Common myeloid progenitor, CD34-positive (primary cell): ENCODE data around the gene SLC16A3.

ENCODE experiments used
- CTCF ChIA-PET: fragments of 350-600 bp; sonication (Branson Sonifier 250); formaldehyde crosslinking; loops from one replicate; lab custom pipeline; 2021; ENCODE audit warnings: antibody characterized with exemption; lab: Charles Lee
- POLR2A ChIA-PET: fragments of 350-600 bp; sonication (Branson Sonifier 250); formaldehyde crosslinking; loops from one replicate; lab custom pipeline; 2021; ENCODE audit warnings: antibody characterized with exemption; lab: Charles Lee
- DNase-seq, 3 donors: peaks; one replicate each; pipeline versions ENCODE4 v3.0.0 to v3.0.0-alpha.2; 2013
- H3K27ac ChIP-seq, 2 experiments: 1 replicate in 1 of 2; 2 replicates in 1 of 2; pipeline ENCODE4 v1.7.0; 2013; ENCODE audit warnings: inconsistent platforms in 2 of 2, low read length in 2 of 2, mild to moderate bottlenecking in 2 of 2, low read depth in 1 of 2, moderate library complexity in 1 of 2; ENCODE audit not compliant: severe bottlenecking in 2 of 2, insufficient read depth in 1 of 2, poor library complexity in 1 of 2
- H3K27me3 ChIP-seq, 5 experiments: replicated peaks in 2 of 5; 1 replicate in 3 of 5; 2 replicates in 2 of 5; pipeline versions ENCODE4 v1.6.1 to v1.7.0; 2013; ENCODE audit warnings: low read length in 4 of 5, mild to moderate bottlenecking in 2 of 5, moderate library complexity in 2 of 5, inconsistent platforms in 1 of 5; ENCODE audit not compliant: insufficient read depth in 5 of 5, control insufficient read depth in 4 of 5
- H3K36me3 ChIP-seq, 4 experiments: 1 replicate in 2 of 4; 2 replicates in 2 of 4; pipeline versions ENCODE4 v1.6.1 to v1.7.0; 2013; ENCODE audit warnings: low read length in 3 of 4, control low read depth in 1 of 4, mild to moderate bottlenecking in 1 of 4; ENCODE audit not compliant: control insufficient read depth in 4 of 4, insufficient read depth in 4 of 4
- H3K4me1 ChIP-seq, 4 experiments: 1 replicate in 3 of 4; 2 replicates in 1 of 4; pipeline versions ENCODE4 v1.6.1 to v1.7.1; 2013; ENCODE audit warnings: low read length in 3 of 4, mild to moderate bottlenecking in 3 of 4, control low read depth in 1 of 4, inconsistent platforms in 1 of 4, moderate library complexity in 1 of 4; ENCODE audit not compliant: control insufficient read depth in 4 of 4, insufficient read depth in 4 of 4; ENCODE audit errors: control extremely low read depth in 1 of 4
- H3K4me3 ChIP-seq, 7 experiments: 1 replicate in 4 of 7; 2 replicates in 3 of 7; pipeline versions ENCODE4 v1.5.1 to v1.7.0; 2013; ENCODE audit warnings: mild to moderate bottlenecking in 7 of 7, low read length in 6 of 7, moderate library complexity in 6 of 7, inconsistent platforms in 2 of 7, low read depth in 2 of 7, control low read depth in 1 of 7; ENCODE audit not compliant: insufficient read depth in 4 of 7, control insufficient read depth in 1 of 7; ENCODE audit errors: extremely low read depth in 1 of 7
- H3K9me3 ChIP-seq, 5 experiments: 1 replicate in 4 of 5; 2 replicates in 1 of 5; pipeline versions ENCODE4 v1.6.1 to v1.7.1; 2013; ENCODE audit warnings: low read length in 4 of 5, mild to moderate bottlenecking in 2 of 5, inconsistent platforms in 1 of 5, low read depth in 1 of 5, moderate library complexity in 1 of 5; ENCODE audit not compliant: control insufficient read depth in 4 of 5, insufficient read depth in 2 of 5; ENCODE audit errors: control extremely low read depth in 1 of 5
- WGBS: methylation state at CpG from one replicate; pipeline ENCODE4 v1.1.5; 2013; ENCODE audit not compliant: insufficient coverage; 5-methylcytosine and 5-hydroxymethylcytosine counted together

SLC16A3 gene

GRCh38 chr17:82239401-82239925 lies 10.6 kb downstream of the SLC16A3 start:
- no peak for DNase-seq
- H3K27ac ChIP-seq: peak overlapping the region in 1 of 2 experiments; percentile 49
- ChIA-PET POLR2A (interaction anchor here (1.2 to 1.8 kb wide), 3 partner anchors 10 to 59 kb away, joined by 4 to 6 read pairs (median 5); partner anchors contain the start of gene SLC16A3), CTCF (interaction anchor here (1.1 to 3.2 kb wide), 7 partner anchors 8 to 209 kb away, joined by 3 to 11 read pairs (median 3); no protein-coding TSS in a partner anchor)
- H3K36me3 ChIP-seq: peaks cover 7 to 63% (median 29%) of the 10 kb centered on the region in 4 experiments
- WGBS: 84% methylated on average over 16 of the region's 17 CpGs
- H3K4me3 ChIP-seq: peak overlapping the region in 1 of 7 experiments; percentile 13
- peaks cover 0 to 87% (median 72%) of the 10 kb centered on the region in 4 experiments for H3K4me1 ChIP-seq
- H3K27me3 ChIP-seq: no peaks in the 10 kb centered on the region
- no peaks in the 10 kb centered on the region for H3K9me3 ChIP-seq

GRCh38 chr17:82239926-82240505 lies 11.2 kb downstream of the SLC16A3 start:
- H3K27me3 ChIP-seq: no peaks in the 10 kb centered on the region
- DNase-seq: no peak
- 97% methylated on average over 20 of the region's 22 CpGs for WGBS
- peaks cover 7 to 68% (median 35%) of the 10 kb centered on the region in 4 experiments for H3K36me3 ChIP-seq
- H3K4me3 ChIP-seq: no peak overlapping the region
- no peaks in the 10 kb centered on the region for H3K9me3 ChIP-seq
- peaks cover 0 to 82% (median 72%) of the 10 kb centered on the region in 4 experiments for H3K4me1 ChIP-seq
- CTCF ChIA-PET: interaction anchor here (1.1 to 3.2 kb wide), 8 partner anchors 8 to 62 kb away, joined by 3 to 11 read pairs (median 3); no protein-coding TSS in a partner anchor
- POLR2A ChIA-PET: interaction anchor here (0.9 to 1.8 kb wide), 3 partner anchors 11 to 34 kb away, joined by 4 to 6 read pairs (median 5); partner anchors contain the start of gene SLC16A3
- peak overlapping the region in 1 of 2 experiments; percentile 61 for H3K27ac ChIP-seq

GRCh38 chr17:82240506-82241182 lies 11.8 kb downstream of the SLC16A3 start:
- Histone ChIP-seq H3K4me3 (no peak overlapping the region), H3K4me1 (peaks cover 0 to 77% (median 71%) of the 10 kb centered on the region in 4 experiments), H3K27me3 (no peaks in the 10 kb centered on the region), H3K9me3 (no peaks in the 10 kb centered on the region), H3K27ac (peak overlapping the region in 1 of 2 experiments; percentile 61), H3K36me3 (peaks cover 7 to 73% (median 40%) of the 10 kb centered on the region in 4 experiments)
- ChIA-PET POLR2A (interaction anchor here (0.7 to 1.8 kb wide), 6 partner anchors 11 to 57 kb away, joined by 3 to 6 read pairs (median 4); partner anchors contain the start of gene SLC16A3), CTCF (interaction anchor here (0.9 to 3.2 kb wide), 12 partner anchors 9 to 170 kb away, joined by 3 to 11 read pairs (median 4); partner anchors contain the start of gene SLC16A3)
- no peak for DNase-seq
- 72% methylated on average over 7 of the region's 20 CpGs for WGBS

GRCh38 chr17:82241183-82241925 lies 12.5 kb downstream of the SLC16A3 start:
- DNase-seq: peak; percentile 64 to 82 (median 82)
- Histone ChIP-seq H3K4me3 (peak overlapping the region in 3 of 7 experiments; percentile 20 to 48 (median 36)), H3K27me3 (no peaks in the 10 kb centered on the region), H3K4me1 (peaks cover 0 to 70% (median 64%) of the 10 kb centered on the region in 4 experiments), H3K27ac (peak overlapping the region in 1 of 2 experiments; percentile 61), H3K36me3 (peaks cover 7 to 76% (median 46%) of the 10 kb centered on the region in 4 experiments), H3K9me3 (no peaks in the 10 kb centered on the region)
- 29% methylated on average over 19 of the region's 27 CpGs for WGBS
- POLR2A ChIA-PET: interaction anchor here (0.7 to 1.8 kb wide), 8 partner anchors 9 to 93 kb away, joined by 3 to 5 read pairs (median 4); no protein-coding TSS in a partner anchor
- CTCF ChIA-PET: interaction anchor here (0.9 to 3.2 kb wide), 22 partner anchors 9 to 210 kb away, joined by 3 to 12 read pairs (median 4); partner anchors contain the start of genes SECTM1 and SLC16A3

GRCh38 chr17:82241926-82242697 lies 13.3 kb downstream of the SLC16A3 start:
- no peaks in the 10 kb centered on the region for H3K9me3 ChIP-seq
- peaks cover 0 to 68% (median 63%) of the 10 kb centered on the region in 4 experiments for H3K4me1 ChIP-seq
- no peak for DNase-seq
- H3K36me3 ChIP-seq: peaks cover 6 to 77% (median 49%) of the 10 kb centered on the region in 4 experiments
- WGBS: 67% methylated on average over 14 of the region's 20 CpGs
- peak overlapping the region in 2 of 7 experiments; percentile 19 to 48 for H3K4me3 ChIP-seq
- H3K27ac ChIP-seq: peak overlapping the region in 1 of 2 experiments; percentile 61
- no peaks in the 10 kb centered on the region for H3K27me3 ChIP-seq
- CTCF ChIA-PET: interaction anchor here (0.9 to 3.2 kb wide), 24 partner anchors 9 to 209 kb away, joined by 3 to 12 read pairs (median 4); partner anchors contain the start of gene SECTM1
- POLR2A ChIA-PET: interaction anchor here (1.1 to 1.8 kb wide), 5 partner anchors 9 to 92 kb away, joined by 4 to 5 read pairs (median 4); no protein-coding TSS in a partner anchor
